ENCODE measurements around the gene MISP3.

The MISP3 gene

DNA sequence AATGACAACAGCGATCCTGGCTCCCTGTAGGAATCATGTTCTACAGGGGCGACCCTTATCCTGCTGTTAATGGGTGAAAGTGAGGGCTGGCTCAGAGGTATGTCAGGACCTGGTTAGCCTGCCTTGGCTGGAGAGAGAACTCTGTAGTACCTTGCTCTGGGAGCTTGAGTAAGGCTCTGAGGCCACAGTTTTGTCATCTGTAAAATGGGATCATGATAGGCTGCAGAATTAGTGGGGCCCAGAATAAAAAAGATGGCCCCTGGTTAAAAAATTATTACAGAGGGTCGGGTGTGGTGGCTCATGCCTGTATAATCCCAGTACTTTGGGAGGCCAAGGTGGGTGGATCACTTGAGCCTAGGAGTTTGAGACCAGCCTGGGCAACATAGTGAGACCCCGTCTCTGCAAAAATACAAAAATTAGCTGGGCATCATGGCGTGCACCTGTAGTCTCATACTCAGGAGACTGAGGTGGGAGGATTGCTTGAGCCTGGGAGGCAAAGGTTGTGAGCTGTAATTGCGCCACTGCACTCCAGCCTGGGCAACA is 28.5 kb downstream of the MISP3 start:
- Mint-ChIP-seq H3K36me3 (ENCODE audit: low read depth) (peaks cover 13% of the 10 kb centered on the region), H3K27ac (no peak overlapping the region), H3K4me1 (ENCODE audit: low read depth) (no peaks in the 10 kb centered on the region), H3K9me3 (no peaks in the 10 kb centered on the region), H3K27me3 (no peaks in the 10 kb centered on the region), H3K4me3 (no peak overlapping the region)

DNA sequence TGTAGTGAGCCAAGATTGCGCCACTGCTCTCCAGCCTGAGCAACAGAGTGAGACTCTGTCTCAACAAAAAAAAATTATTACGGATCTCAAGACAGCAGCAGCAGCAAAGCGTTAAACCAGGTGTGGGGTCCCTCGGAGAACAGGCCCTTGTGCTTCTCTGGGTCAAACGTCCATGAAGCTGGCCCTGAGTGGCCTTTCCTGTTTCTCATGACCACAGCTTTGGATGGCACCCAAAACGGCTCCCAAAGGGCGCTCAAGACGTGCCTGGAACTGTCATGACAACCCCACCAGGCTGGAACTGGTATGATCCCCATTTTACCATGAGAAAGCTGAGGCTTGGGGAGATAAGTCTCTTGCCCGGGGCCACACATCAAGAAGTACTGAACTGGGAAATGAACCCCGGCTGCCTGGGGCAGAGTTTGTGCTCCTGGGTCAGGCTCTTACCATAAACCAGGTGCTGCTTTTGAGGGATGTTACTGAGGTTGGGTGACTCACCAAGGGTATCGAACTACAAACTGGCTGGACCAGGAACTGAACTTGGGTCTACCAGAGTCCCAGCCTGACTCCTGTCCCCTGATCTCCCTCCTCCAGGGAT is 29.6 kb downstream of the MISP3 start:
- H3K36me3 Mint-ChIP-seq (ENCODE audit: low read depth): peaks cover 8% of the 10 kb centered on the region
- H3K27ac Mint-ChIP-seq: no peak overlapping the region
- no peaks in the 10 kb centered on the region for H3K27me3 Mint-ChIP-seq
- no peaks in the 10 kb centered on the region for H3K4me1 Mint-ChIP-seq (ENCODE audit: low read depth)
- no peak overlapping the region for H3K4me3 Mint-ChIP-seq
- H3K9me3 Mint-ChIP-seq: no peaks in the 10 kb centered on the region

DNA sequence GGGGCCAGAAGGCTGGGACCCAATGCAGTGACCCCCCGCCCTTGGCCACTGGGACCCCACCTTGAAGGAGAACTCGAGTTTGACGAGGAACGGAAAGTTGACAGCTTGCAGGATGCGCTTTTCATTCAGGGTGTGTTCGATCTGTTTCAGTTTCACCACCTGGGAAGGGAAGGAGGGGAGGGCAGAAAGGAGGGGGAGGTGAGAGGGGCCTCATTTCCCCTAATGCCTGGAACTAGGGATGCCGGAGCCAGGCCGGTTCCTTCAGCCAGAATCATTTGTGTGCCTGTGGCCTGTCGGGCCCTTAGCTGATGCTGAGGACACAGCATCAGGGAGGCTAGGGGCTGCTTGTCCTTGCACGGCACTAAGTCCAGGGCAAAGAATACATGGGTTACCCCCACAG is 30.2 kb downstream of the MISP3 start:
- no peaks in the 10 kb centered on the region for H3K9me3 Mint-ChIP-seq
- H3K4me3 Mint-ChIP-seq: no peak overlapping the region
- H3K36me3 Mint-ChIP-seq (ENCODE audit: low read depth): peaks cover 8% of the 10 kb centered on the region
- H3K4me1 Mint-ChIP-seq (ENCODE audit: low read depth): no peaks in the 10 kb centered on the region
- H3K27me3 Mint-ChIP-seq: no peaks in the 10 kb centered on the region
- no peak overlapping the region for H3K27ac Mint-ChIP-seq

DNA sequence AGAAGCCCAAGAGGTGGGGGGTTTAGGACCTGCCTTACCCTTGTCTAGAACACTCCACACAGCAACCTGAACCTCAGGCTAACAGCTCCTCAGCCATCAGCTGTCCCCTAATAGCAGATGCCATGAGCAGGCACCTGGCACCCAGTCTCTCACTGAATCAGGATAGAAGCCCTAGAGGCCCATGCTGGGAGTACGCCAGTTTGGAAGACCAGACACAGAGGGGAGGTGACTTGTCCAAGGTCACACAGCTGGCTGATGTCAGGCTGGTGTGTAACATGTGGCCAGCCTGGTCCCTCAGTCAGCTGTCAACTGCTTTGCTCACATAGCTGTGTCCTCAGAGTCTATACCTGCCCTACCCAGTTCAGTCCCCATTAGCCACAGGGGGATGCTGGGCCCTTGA is 30.7 kb downstream of the MISP3 start:
- H3K9me3 Mint-ChIP-seq: no peaks in the 10 kb centered on the region
- H3K27ac Mint-ChIP-seq: no peak overlapping the region
- peaks cover 8% of the 10 kb centered on the region for H3K36me3 Mint-ChIP-seq (ENCODE audit: low read depth)
- no peaks in the 10 kb centered on the region for H3K27me3 Mint-ChIP-seq
- no peaks in the 10 kb centered on the region for H3K4me1 Mint-ChIP-seq (ENCODE audit: low read depth)
- H3K4me3 Mint-ChIP-seq: no peak overlapping the region

DNA sequence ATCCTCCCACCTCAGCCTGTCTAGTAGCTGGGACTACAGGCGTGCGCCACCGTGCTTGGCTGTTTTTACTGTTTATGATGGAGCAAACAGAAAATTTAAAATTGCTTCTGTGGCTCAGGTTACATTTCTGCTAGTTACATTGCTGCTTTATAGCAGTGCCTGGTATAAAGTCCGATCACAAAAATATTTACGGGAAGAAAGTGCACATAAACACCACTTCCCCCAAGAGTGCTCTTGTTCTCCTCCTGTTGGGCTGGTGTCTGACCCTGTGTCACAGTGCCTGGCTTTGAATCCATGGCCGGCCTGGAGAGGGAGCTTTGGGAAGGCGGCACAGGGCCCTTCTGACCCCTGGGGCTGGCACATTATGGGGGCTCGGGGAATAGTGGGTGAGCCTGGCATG is 33.1 kb downstream of the MISP3 start:
- H3K4me3 Mint-ChIP-seq: no peak overlapping the region
- H3K4me1 Mint-ChIP-seq (ENCODE audit: low read depth): no peaks in the 10 kb centered on the region
- H3K27me3 Mint-ChIP-seq: no peaks in the 10 kb centered on the region
- no peak overlapping the region for H3K27ac Mint-ChIP-seq
- no peaks in the 10 kb centered on the region for H3K9me3 Mint-ChIP-seq
- H3K36me3 Mint-ChIP-seq (ENCODE audit: low read depth): peaks cover 6% of the 10 kb centered on the region

DNA sequence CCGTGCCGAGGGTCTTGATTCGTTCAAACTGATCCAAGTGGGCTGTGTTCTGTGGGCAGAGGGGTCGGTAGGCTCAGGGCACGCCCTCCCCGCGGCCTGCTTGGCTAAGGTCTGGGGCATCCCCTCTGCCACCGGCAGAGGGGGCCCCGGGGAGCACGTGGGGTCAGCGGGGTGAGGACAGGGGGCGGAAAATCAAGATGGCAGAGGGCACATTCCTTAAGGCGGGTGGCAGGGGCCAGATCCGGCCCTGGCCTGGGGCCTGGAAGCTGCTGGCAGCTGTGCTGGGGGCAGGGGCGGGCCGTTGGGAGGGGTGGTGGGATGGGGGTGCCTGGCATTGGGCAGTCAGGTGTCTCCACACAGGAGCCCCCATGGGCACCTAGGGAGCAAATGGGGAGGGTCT is 34.3 kb downstream of the MISP3 start:
- Mint-ChIP-seq H3K4me1 (ENCODE audit: low read depth) (peaks cover 3% of the 10 kb centered on the region), H3K27ac (no peak overlapping the region), H3K36me3 (ENCODE audit: low read depth) (peaks cover 4% of the 10 kb centered on the region), H3K4me3 (no peak overlapping the region), H3K9me3 (no peaks in the 10 kb centered on the region), H3K27me3 (no peaks in the 10 kb centered on the region)

DNA sequence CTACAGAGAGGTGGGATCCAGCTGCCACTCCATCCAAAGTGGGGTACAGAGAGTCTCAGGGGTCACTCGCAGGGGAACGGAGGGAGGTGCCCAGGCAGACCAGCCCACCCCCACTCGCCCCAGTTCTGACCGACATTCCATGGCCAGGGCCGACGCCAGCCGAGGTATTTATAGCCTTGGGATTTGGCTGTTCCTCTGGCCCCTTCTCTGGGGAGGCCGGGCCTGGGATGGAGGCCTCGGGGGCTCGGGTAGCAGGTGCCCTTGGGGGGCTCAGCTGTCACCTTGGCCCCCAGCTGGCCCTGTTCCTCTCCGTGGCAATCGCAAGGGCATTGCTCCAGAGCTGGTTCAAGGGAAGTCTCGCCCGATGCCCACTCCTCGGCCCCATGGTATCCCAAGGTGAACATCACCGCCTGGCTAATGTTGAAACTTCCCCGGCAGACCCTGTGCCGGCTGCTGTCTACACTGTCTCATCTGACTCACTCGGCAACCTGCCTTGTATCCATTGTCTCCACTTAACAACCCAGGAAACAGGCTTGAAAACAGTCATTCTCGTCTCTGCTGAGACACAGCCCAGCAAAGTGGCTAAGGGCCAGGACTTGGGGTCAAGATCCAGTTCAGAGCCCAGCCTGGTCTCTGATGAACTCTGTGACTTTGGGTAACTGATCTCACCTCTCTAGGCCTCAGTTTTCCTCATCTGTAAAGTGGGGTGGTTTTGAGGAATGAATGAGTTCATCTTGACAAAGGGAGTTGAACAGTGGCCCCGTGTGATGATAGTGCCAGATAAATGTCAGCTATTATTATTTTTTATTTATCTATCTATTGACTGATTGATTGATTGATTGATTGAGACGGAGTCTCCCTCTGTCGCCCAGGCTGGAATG is 35.2 kb downstream of the MISP3 start:
- H3K36me3 Mint-ChIP-seq (ENCODE audit: low read depth): peaks cover 4% of the 10 kb centered on the region
- no peaks in the 10 kb centered on the region for H3K27me3 Mint-ChIP-seq
- H3K4me1 Mint-ChIP-seq (ENCODE audit: low read depth): peaks cover 6% of the 10 kb centered on the region
- H3K9me3 Mint-ChIP-seq: no peaks in the 10 kb centered on the region
- no peak overlapping the region for H3K27ac Mint-ChIP-seq
- H3K4me3 Mint-ChIP-seq: no peak overlapping the region

DNA sequence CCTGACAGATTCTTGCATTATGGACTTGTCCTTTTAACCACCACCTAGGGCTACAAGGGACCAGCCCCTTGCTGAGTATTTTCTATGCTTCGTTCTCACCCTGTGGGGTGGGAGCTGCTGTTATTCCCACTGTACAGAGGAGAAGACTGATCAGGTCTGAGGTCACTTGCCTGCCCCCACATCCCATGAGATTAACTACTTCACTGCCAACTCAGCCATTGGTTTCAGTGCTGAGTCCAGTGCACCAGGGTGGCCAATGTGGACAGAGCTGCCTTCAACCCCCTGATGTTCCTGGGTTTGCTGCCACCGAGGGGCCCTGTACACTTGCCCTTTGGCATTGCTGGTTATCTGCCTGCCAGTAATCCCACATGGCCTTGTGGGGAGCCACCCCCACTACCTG is 38.1 kb downstream of the MISP3 start:
- Mint-ChIP-seq H3K4me3 (no peak overlapping the region), H3K4me1 (ENCODE audit: low read depth) (peaks cover 24% of the 10 kb centered on the region), H3K36me3 (ENCODE audit: low read depth) (no peaks in the 10 kb centered on the region), H3K9me3 (no peaks in the 10 kb centered on the region), H3K27me3 (no peaks in the 10 kb centered on the region), H3K27ac (no peak overlapping the region)

DNA sequence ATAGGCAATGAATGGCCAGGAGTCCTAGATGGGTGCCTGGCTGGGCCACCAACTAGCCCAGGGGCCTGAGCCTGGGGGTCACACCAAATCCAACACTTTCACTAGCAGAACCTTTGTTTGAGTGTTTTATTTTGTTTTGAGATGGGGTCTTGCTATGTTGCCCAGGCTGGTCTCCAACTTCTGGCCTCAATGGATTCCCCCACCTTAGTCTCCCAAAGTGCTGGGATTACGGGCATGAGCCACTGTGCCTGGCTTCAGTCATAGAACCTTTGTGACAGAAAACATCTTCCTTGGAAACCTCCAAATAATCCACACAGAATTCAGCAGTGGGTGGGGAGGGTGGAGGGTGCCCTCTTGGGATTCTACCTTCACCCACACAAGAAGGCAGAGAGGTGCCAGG is 38.9 kb downstream of the MISP3 start:
- Mint-ChIP-seq H3K27me3 (no peaks in the 10 kb centered on the region), H3K4me1 (ENCODE audit: low read depth) (peaks cover 32% of the 10 kb centered on the region), H3K9me3 (no peaks in the 10 kb centered on the region), H3K27ac (no peak overlapping the region), H3K36me3 (ENCODE audit: low read depth) (no peaks in the 10 kb centered on the region), H3K4me3 (no peak overlapping the region)

DNA sequence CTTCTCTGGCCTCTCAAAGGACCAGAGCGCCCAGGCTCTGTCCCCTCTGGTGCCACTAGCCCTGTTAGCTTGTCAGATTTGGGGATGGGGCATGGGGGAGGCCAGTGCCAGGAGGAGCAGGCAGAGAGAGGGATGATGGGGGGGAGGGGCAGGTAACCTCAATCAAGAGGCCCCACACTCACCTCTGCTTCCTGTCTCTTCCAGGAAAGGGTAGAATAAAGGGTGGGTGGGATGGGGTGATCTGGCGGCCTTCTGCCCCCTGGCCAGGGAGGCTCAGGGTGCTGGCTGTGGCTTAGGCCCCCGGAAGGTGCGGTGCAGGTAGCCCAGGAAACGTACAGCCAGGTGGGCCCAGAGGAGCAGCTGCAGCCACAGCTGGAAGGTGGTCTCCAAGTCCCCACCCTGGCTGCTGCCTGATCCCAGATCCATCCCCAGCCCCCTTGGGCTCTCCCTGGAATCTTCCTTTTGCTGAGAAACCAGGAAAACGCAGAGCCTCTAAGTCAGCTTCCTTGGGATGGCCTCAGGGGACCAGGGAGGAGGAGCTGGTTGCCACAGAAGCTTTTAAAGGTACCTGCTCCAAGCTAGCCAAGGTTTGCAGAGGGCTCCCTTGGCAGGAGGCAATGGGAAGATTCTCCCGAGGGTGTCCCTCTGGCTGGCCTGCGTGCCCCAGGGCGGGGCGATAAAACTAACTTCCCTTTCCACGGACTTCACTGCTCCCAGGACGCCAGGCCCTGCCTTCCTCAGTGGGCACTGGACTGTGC is 39.6 kb downstream of the MISP3 start:
- peaks cover 37% of the 10 kb centered on the region for H3K4me1 Mint-ChIP-seq (ENCODE audit: low read depth)
- no peaks in the 10 kb centered on the region for H3K9me3 Mint-ChIP-seq
- H3K27ac Mint-ChIP-seq: no peak overlapping the region
- H3K4me3 Mint-ChIP-seq: no peak overlapping the region
- H3K36me3 Mint-ChIP-seq (ENCODE audit: low read depth): no peaks in the 10 kb centered on the region
- H3K27me3 Mint-ChIP-seq: no peaks in the 10 kb centered on the region

DNA sequence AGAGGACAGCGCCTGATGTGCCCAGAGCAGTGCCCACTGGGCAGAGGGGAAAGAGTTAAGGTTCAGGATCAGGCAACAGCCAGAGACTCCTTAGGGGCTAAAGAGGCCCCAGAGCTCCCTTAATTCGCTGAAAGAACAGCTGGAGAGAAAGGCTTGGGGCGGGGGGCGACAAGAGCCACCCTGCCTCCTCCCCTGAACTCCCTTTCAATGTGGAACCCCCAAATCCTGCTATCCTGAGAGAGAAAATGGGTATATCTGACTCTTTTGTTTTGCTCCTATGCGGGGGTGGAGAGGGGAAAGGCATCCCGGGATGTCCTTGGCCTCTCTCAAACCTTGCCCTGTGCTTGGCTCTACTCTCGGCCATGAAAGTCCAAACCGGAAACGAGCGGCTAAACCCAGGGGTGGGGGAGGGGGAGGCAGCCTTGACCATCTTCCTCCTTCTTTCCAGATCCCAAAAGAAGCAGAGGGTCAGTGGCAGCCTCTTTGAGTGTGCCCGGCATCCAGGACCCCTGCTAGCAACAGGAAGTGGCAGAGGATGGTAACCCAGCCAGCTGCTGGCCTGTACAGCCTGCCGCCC is 40.3 kb downstream of the MISP3 start:
- Mint-ChIP-seq H3K4me1 (ENCODE audit: low read depth) (peaks cover 37% of the 10 kb centered on the region), H3K27me3 (no peaks in the 10 kb centered on the region), H3K9me3 (no peaks in the 10 kb centered on the region), H3K36me3 (ENCODE audit: low read depth) (no peaks in the 10 kb centered on the region), H3K27ac (no peak overlapping the region), H3K4me3 (no peak overlapping the region)

DNA sequence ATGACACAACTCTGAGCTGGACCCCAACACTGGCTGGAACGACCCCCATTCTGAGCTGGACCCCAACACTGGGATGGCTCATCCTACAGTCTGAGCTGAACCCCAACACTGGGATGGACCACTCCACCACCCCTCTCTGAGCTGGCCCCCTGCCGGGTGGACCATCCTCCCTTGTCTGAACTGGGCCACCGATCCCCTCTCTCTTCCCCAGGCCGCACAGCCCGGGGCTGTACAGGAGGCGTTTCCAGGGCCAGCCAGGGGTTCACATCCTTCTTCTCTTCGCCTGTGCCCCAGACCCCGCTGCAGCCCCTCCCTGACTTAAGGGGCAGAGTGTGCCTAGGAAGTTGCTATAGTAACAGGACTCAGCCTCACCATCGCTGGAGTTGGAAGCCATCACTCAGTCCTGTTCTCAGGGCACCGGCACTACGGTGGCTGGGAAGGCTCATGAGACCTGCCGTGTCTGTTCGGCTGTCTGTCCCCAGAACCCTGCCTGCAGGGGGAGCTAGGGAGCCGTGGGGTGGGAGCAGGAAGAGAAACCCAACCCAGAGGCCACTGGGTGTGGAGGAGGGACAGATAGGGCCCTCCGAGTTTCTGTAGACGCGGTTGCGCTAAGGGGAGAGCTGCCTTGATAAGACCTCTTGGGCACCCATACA is 41.3 kb downstream of the MISP3 start:
- peaks cover 2% of the 10 kb centered on the region for H3K36me3 Mint-ChIP-seq (ENCODE audit: low read depth)
- H3K27me3 Mint-ChIP-seq: no peaks in the 10 kb centered on the region
- no peak overlapping the region for H3K4me3 Mint-ChIP-seq
- H3K27ac Mint-ChIP-seq: no peak overlapping the region
- H3K9me3 Mint-ChIP-seq: no peaks in the 10 kb centered on the region
- H3K4me1 Mint-ChIP-seq (ENCODE audit: low read depth): peaks cover 43% of the 10 kb centered on the region

DNA sequence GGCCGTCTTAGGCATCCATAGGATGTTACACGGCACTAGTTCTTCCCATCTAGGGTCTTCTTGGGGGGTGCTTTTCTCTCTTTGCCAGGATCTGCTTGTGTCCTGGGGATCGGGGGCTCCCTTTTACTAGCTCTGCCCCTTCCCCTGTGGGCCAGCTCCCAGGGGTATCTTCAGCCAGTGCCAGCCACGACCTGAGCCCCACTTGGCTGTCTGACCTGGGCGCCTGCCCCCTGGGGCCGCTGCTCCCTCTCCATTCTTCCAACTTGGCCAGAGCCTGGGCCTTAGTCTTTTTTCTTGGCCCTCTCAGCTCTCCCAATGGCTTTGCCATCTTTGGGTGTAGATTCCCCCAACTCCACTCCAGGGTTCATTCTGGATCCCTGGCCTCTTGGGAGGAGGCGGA is 41.9 kb downstream of the MISP3 start:
- H3K4me1 Mint-ChIP-seq (ENCODE audit: low read depth): peaks cover 48% of the 10 kb centered on the region
- H3K27me3 Mint-ChIP-seq: no peaks in the 10 kb centered on the region
- H3K36me3 Mint-ChIP-seq (ENCODE audit: low read depth): peaks cover 6% of the 10 kb centered on the region
- no peak overlapping the region for H3K27ac Mint-ChIP-seq
- no peak overlapping the region for H3K4me3 Mint-ChIP-seq
- H3K9me3 Mint-ChIP-seq: no peaks in the 10 kb centered on the region

DNA sequence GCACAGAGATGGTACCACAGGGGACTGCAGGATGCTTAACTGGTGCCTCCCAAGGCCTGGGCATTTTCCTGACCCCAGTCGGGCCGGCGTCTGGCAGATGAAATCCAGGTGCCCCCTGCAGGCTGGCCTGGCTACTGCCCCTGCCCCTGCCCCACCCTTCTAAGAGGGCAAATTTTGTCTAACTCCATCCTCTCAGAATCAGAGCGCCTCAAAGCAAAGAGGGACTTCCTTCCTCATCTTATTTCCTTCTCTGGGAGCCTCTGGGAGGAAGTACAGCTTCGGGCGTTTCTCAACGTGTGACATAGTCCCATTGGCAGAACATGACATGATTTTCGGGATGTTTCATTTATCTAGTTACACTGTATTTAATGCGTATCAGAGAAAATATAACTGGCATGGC is 42.3 kb downstream of the MISP3 start:
- H3K9me3 Mint-ChIP-seq: no peaks in the 10 kb centered on the region
- H3K4me3 Mint-ChIP-seq: no peak overlapping the region
- H3K36me3 Mint-ChIP-seq (ENCODE audit: low read depth): peaks cover 6% of the 10 kb centered on the region
- H3K4me1 Mint-ChIP-seq (ENCODE audit: low read depth): peaks cover 48% of the 10 kb centered on the region
- H3K27ac Mint-ChIP-seq: no peak overlapping the region
- H3K27me3 Mint-ChIP-seq: no peaks in the 10 kb centered on the region

Data from stimulated activated naive CD8-positive, alpha-beta T cell treated with anti-CD3 and anti-CD28 coated beads, Interleukin-15, Interleukin-2, amounts not matched to agents 100 ng/mL and 50 ng/mL, for 24 hours (primary cell).